HepG2 (cell line): ENCODE measurements around the gene MTHFD2L. TPM values are rescaled to one million over a fixed set of nuclear protein-coding genes. Genes with fewer than 3 reads are reported as not detected.
A peak's percentile ranks its signal among the peaks of the same experiment; 100 is the strongest.

Experiments used
- ATAC-seq: fragments of 200-7000 bp; cut with Tn5 transposase; 3 replicates; pipeline ENCODE4 v1.9.1; 2020; ENCODE audit warnings: mild to moderate bottlenecking, moderate library complexity
- BruUV-seq: library from RNA; stranded (reverse); fragments of 400-500 nt; replicated peaks from 2 replicates; lab custom pipeline; 2021; lab: Mats Ljungman, UMichigan
- CTCF ChIA-PET: fragments of 300-600 bp; formaldehyde crosslinking; extraction: SDS; loops from one replicate; lab custom pipeline; 2021; ENCODE audit warnings: low total read pairs, inconsistent platforms, low intra/inter-chr PET ratio; lab: Yijun Ruan, JAX
- POLR2A ChIA-PET: fragments of 350-600 bp; sonication (Branson Sonifier 250); formaldehyde crosslinking; loops from one replicate; lab custom pipeline; 2020; ENCODE audit warnings: antibody characterized with exemption, inconsistent platforms; lab: Yijun Ruan, JAX
- DNase-seq: peaks from one replicate; pipeline ENCODE4 v3.0.0-alpha.2; 2015; ENCODE audit warnings: low spot score
- FAIRE-seq: peaks from 3 replicates; lab custom pipeline; 2011; peaks lifted over from hg19 to GRCh38; lab: Jason Lieb, UNC
- H2AFZ ChIP-seq: one replicate; pipeline ENCODE4 v1.6.1; 2011; ENCODE audit warnings: low read length, inconsistent platforms
- H3K27ac ChIP-seq: fragments of 300-600 bp; 3 replicates; pipeline ENCODE4 v1.8.0; 2011; ENCODE audit warnings: mixed run types, mild to moderate bottlenecking, mixed read lengths, low read length, inconsistent platforms; ENCODE audit not compliant: insufficient read depth; ENCODE audit errors: extremely low read length
- H3K27me3 ChIP-seq, 2 experiments: fragments of 200-600 bp in 1 of 2; 2 replicates in 1 of 2; 3 replicates in 1 of 2; pipeline versions ENCODE4 v1.6.0 to v1.8.0; 2011; ENCODE audit warnings: low read length in 2 of 2, mild to moderate bottlenecking in 2 of 2, moderate library complexity in 2 of 2, inconsistent platforms in 1 of 2; ENCODE audit not compliant: insufficient read depth in 2 of 2, control insufficient read depth in 1 of 2
- H3K36me3 ChIP-seq, 2 experiments: fragments of 200-600 bp in 1 of 2; replicated peaks in 1 of 2; 2 replicates in 1 of 2; 3 replicates in 1 of 2; pipeline versions ENCODE4 v1.5.1 to v1.8.0; 2011; ENCODE audit warnings: low read length in 2 of 2, inconsistent platforms in 1 of 2; ENCODE audit not compliant: insufficient read depth in 2 of 2, control insufficient read depth in 1 of 2
- H3K4me1 ChIP-seq: 2 replicates; pipeline ENCODE4 v1.5.1; 2012; ENCODE audit warnings: low read length, inconsistent platforms; ENCODE audit not compliant: insufficient read depth
- H3K4me2 ChIP-seq: 2 replicates; pipeline ENCODE4 v1.6.0; 2011; ENCODE audit warnings: low read depth, low read length, inconsistent platforms
- H3K4me3 ChIP-seq, 3 experiments: fragments of 200-600 bp in 1 of 3; sonication (generic), shearing (Covaris generic) in 1 of 3; replicated peaks in 1 of 3; 2 replicates each; pipeline ENCODE4 v1.5.1; 2011 to 2016; ENCODE audit warnings: low read length in 3 of 3, inconsistent platforms in 2 of 3, low read depth in 2 of 3, mild to moderate bottlenecking in 2 of 3, control low read depth in 1 of 3, mixed read lengths in 1 of 3; ENCODE audit not compliant: insufficient read depth in 1 of 3
- H3K79me2 ChIP-seq: one replicate; pipeline ENCODE4 v1.6.1; 2011; ENCODE audit warnings: low read length, inconsistent platforms; ENCODE audit not compliant: insufficient read depth
- H3K9ac ChIP-seq: 2 replicates; pipeline ENCODE4 v1.6.0; 2011; ENCODE audit warnings: mild to moderate bottlenecking, low read depth, low read length, inconsistent platforms; ENCODE audit not compliant: insufficient read depth
- H3K9me3 ChIP-seq: 2 replicates; pipeline ENCODE4 v1.5.1; 2012; ENCODE audit warnings: mild to moderate bottlenecking, low read length
- H4K20me1 ChIP-seq: 2 replicates; pipeline ENCODE4 v1.6.0; 2011; ENCODE audit warnings: inconsistent platforms, mild to moderate bottlenecking, low read length, moderate library complexity; ENCODE audit not compliant: insufficient read depth
- CEBPB ChIP-seq: IDR thresholded peaks from 2 replicates; pipeline ENCODE4 v1.6.1; 2011; ENCODE audit warnings: low read depth, low read length, improper control_type of control experiment, borderline replicate concordance
- RXRB ChIP-seq: IDR thresholded peaks from 2 replicates; pipeline ENCODE4 v1.6.1; 2016; ENCODE audit warnings: borderline replicate concordance, missing genetic modification reagents, missing compliant biosample characterization
- WGBS: methylation state at CpG from one replicate; pipeline ENCODE4 v1.1.6; 2017; ENCODE audit warnings: low lambda C conversion rate; 5-methylcytosine and 5-hydroxymethylcytosine counted together
- in situ Hi-C: cut with HindIII; loops from 2 replicates; pipeline ENCODE4 v1.10.0; 2017; ENCODE audit warnings: low pct_unique_long_range_greater_than_20kb; ENCODE audit not compliant: extremely low pct_ligation_motif_present
- intact Hi-C: fragments of 100-400 bp; cut with micrococcal nuclease; formaldehyde crosslinking; loops from one replicate; pipeline ENCODE4 v1.10.0; 2022; ENCODE audit not compliant: unreplicated experiment
- polyA plus RNA-seq, 8 experiments: library from polyadenylated mRNA; depleted of rRNA in 3 of 8; stranded (reverse) in 7 of 8; unstranded in 1 of 8; fragments of >200 nt; fragmentation: Illumina TruSeq in 4 of 8; extraction: Trizol in 4 of 8; gene quantifications; 2 replicates each; pipeline versions ENCODE4 v1.2.1 to v1.2.3, GENCODE V29; 2011 to 2016; ENCODE audit warnings: low read depth in 4 of 8, missing spikeins in 1 of 8, mixed read lengths in 1 of 8; ENCODE audit not compliant: insufficient read depth in 1 of 8
- total RNA-seq, 5 experiments: library from RNA; depleted of rRNA; stranded (reverse); fragments of >200 nt; fragmentation: Illumina TruSeq; extraction: Trizol; gene quantifications; 2 replicates each; pipeline ENCODE4 v1.2.3, GENCODE V29; 2016; ENCODE audit warnings: low read depth in 1 of 5
- TF ChIP-seq, protein P1 (sequence below): fragments of 450-650 bp; IDR thresholded peaks from 2 replicates; pipeline ENCODE4 v1.6.1; 2016
- TF ChIP-seq, protein P2 (sequence below): sonication (generic); formaldehyde crosslinking; IDR thresholded peaks from 2 replicates; pipeline ENCODE4 v1.4.0; 2020; ENCODE audit warnings: mild to moderate bottlenecking, missing genetic modification reagents

Gene MTHFD2L
- total and polyA plus RNA-seq, 2 of the 13 experiments (the other 11 are each of a cell fraction or from before 2014, with no cell fraction given) = 10.5 to 14.9 TPM

GRCh38 chr4:74158466-74159142 is 686 bp downstream of the MTHFD2L start:
- H4K20me1 ChIP-seq = no peaks in the 10 kb centered on the region
- no peak for TF ChIP-seq RXRB
- TF ChIP-seq, protein P1, sequence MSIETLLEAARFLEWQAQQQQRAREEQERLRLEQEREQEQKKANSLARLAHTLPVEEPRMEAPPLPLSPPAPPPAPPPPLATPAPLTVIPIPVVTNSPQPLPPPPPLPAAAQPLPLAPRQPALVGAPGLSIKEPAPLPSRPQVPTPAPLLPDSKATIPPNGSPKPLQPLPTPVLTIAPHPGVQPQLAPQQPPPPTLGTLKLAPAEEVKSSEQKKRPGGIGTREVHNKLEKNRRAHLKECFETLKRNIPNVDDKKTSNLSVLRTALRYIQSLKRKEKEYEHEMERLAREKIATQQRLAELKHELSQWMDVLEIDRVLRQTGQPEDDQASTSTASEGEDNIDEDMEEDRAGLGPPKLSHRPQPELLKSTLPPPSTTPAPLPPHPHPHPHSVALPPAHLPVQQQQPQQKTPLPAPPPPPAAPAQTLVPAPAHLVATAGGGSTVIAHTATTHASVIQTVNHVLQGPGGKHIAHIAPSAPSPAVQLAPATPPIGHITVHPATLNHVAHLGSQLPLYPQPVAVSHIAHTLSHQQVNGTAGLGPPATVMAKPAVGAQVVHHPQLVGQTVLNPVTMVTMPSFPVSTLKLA = peak; percentile 26; the same call in 1 of the 2 replicates
- TF ChIP-seq, all 625 proteins: peak for 1
- CTCF ChIA-PET = no interaction called here
- peaks cover 31% of the 10 kb centered on the region for H3K79me2 ChIP-seq
- FAIRE-seq (no peak), ATAC-seq (no peak), DNase-seq (no peak)
- peak overlapping the region; percentile 90 for H3K9ac ChIP-seq
- H3K27me3 ChIP-seq = no peaks in the 10 kb centered on the region
- peaks cover 3 to 13% of the 10 kb centered on the region in 2 experiments; a peak in 3 of 5 replicates for H3K36me3 ChIP-seq
- peak overlapping the region; percentile 88 for H3K27ac ChIP-seq
- peak overlapping the region; percentile 78 to 88 (median 86) for H3K4me3 ChIP-seq
- peaks cover 18% of the 10 kb centered on the region for H3K4me1 ChIP-seq
- peak overlapping the region; percentile 93 for H3K4me2 ChIP-seq
- BruUV-seq = TSS peak; percentile 61
- H3K9me3 ChIP-seq = no peaks in the 10 kb centered on the region
- in situ Hi-C loops = no loop called here
- intact Hi-C loops = no loop called here
- 17% methylated on average over 12 of the region's 15 CpGs for WGBS
- POLR2A ChIA-PET = interaction anchor here (1.2 kb wide), 1 partner anchor 36 kb away, joined by 3 read pairs; no protein-coding TSS in a partner anchor
- no peak overlapping the region for H2AFZ ChIP-seq

DNA sequence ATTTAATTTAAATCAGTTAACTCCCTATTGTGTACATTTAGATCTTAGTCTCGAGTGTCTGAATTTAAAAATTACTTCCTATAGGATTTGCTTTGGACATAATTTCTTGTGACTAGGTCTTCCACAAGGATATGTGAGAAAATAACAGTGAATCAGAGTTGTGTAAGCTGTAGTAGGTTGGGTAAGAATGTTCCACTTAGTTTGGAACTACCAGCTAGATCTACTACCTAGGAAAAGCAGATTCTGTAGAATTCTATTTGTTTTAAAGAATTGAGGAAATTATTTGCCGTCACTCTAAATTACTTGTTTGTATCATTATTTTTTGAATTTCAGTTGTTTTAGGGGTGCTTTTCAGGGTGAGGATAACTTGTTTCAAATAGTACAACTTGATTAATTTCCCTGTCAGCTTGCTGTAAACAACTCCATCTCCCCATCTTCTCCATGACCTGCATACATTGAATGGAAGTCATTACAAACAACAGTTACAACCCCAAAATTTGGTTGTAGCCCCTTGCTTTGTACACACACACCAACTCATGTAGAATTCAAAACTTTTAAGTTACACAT is 1.3 kb downstream of the MTHFD2L start:
- FAIRE-seq (no peak), ATAC-seq (no peak), DNase-seq (no peak)
- peaks cover 18% of the 10 kb centered on the region for H3K4me1 ChIP-seq
- in situ Hi-C loops (no loop called here), intact Hi-C loops (no loop called here)
- no peak overlapping the region for H2AFZ ChIP-seq
- H3K9ac ChIP-seq = peak overlapping the region; percentile 90; the same call in 1 of the 2 replicates
- H3K9me3 ChIP-seq = no peaks in the 10 kb centered on the region
- WGBS = 63% methylated on average over 2 of the region's 2 CpGs
- H3K4me2 ChIP-seq = peak overlapping the region; percentile 93
- ChIA-PET POLR2A (no interaction called here), CTCF (no interaction called here)
- peak overlapping the region; percentile 88 for H3K27ac ChIP-seq
- H3K4me3 ChIP-seq = peak overlapping the region; percentile 78 to 88 (median 86)
- no TSS peak for BruUV-seq
- no peaks in the 10 kb centered on the region for H4K20me1 ChIP-seq
- no peaks in the 10 kb centered on the region for H3K27me3 ChIP-seq
- peaks cover 3 to 13% of the 10 kb centered on the region in 2 experiments; a peak in 3 of 5 replicates for H3K36me3 ChIP-seq
- TF ChIP-seq CEBPB = peak; percentile 26; the same call in 1 of the 2 replicates
- TF ChIP-seq, protein P2, sequence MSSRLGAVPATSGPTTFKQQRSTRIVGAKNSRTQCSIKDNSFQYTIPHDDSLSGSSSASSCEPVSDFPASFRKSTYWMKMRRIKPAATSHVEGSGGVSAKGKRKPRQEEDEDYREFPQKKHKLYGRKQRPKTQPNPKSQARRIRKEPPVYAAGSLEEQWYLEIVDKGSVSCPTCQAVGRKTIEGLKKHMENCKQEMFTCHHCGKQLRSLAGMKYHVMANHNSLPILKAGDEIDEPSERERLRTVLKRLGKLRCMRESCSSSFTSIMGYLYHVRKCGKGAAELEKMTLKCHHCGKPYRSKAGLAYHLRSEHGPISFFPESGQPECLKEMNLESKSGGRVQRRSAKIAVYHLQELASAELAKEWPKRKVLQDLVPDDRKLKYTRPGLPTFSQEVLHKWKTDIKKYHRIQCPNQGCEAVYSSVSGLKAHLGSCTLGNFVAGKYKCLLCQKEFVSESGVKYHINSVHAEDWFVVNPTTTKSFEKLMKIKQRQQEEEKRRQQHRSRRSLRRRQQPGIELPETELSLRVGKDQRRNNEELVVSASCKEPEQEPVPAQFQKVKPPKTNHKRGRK (CRISPR knock-in tag) = no peak
- TF ChIP-seq, all 625 proteins: peak for 1
- H3K79me2 ChIP-seq = peaks cover 31% of the 10 kb centered on the region
